Measurements from ENCODE around the gene NBEA.

Gene NBEA

DNA sequence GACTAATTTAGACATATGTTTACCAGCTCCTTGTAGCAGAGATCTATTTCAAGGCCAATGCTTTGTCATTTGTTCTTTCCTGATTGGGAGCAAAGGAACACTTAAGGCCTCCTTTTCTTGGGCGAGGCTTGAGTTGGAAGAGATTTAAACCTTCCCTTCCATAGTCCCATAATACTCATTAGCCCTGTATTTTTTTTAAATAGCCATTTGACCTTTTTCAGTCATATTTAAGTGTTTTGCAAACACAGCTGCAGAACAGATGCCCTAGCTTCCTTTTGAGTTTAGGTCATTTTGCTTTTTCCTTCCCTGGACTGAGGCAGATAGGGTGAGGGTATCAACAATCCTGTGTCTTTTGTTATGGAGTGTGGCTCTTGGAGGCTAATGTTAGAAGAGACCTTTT, 198.3 kb downstream of the NBEA start:
- H2AK5ac ChIP-seq (ENCODE audit: low read depth, low read length), result no peak overlapping the region
- H3K36me3 ChIP-seq (replicated peaks in 1 of 2; ENCODE audit: control insufficient read depth in 2 of 2, insufficient read depth in 2 of 2, low read length in 2 of 2), result peaks cover 0 to 2% of the 10 kb centered on the region in 2 donors
- H3K9me3 ChIP-seq (replicated peaks in 1 of 2; ENCODE audit: control insufficient read depth in 2 of 2, insufficient read depth in 1 of 2, low read depth in 1 of 2, low read length in 2 of 2), result no peaks in the 10 kb centered on the region
- no peak overlapping the region for H2BK120ac ChIP-seq (ENCODE audit: low read depth, low read length)
- no peak overlapping the region for H2BK12ac ChIP-seq (ENCODE audit: low read length)
- H3K9ac ChIP-seq (ENCODE audit: low read depth, low read length, poor library complexity), result no peak overlapping the region
- H3K4me1 ChIP-seq (ENCODE audit: control insufficient read depth in 2 of 2, insufficient read depth in 1 of 2, low read depth in 1 of 2, low read length in 2 of 2), result peaks cover 0 to 1% of the 10 kb centered on the region in 2 donors
- no peak overlapping the region for H3K23ac ChIP-seq (ENCODE audit: low read depth, low read length, poor library complexity)
- H2BK15ac ChIP-seq (ENCODE audit: low read length), result no peak overlapping the region
- H3K4ac ChIP-seq (ENCODE audit: low read length), result no peak overlapping the region
- H3K79me1 ChIP-seq (ENCODE audit: low read depth, low read length), result no peaks in the 10 kb centered on the region
- no peak overlapping the region for H4K91ac ChIP-seq (ENCODE audit: low read depth, low read length, poor library complexity)
- no peak overlapping the region for H2AFZ ChIP-seq (ENCODE audit: low read length)
- H3K18ac ChIP-seq (ENCODE audit: low read length), result no peak overlapping the region
- no peak for DNase-seq (ENCODE audit: low spot score)
- no CpG with 5 or more reads among the region's 1 CpG for WGBS, 2 donors (ENCODE audit: extremely low coverage in 2 of 2, insufficient read length in 2 of 2, insufficient replicate concordance in 1 of 2)
- no peak overlapping the region for H3K4me2 ChIP-seq (ENCODE audit: insufficient read depth, low read length, poor library complexity, severe bottlenecking)
- H3K27ac ChIP-seq (replicated peaks; ENCODE audit: low read length), result no peak overlapping the region
- H4K8ac ChIP-seq (ENCODE audit: low read depth, low read length), result no peak overlapping the region
- H2BK5ac ChIP-seq (ENCODE audit: low read length), result no peak overlapping the region
- H3K4me3 ChIP-seq (ENCODE audit: low read length in 2 of 2), result no peak overlapping the region
- no peak overlapping the region for H3K14ac ChIP-seq (ENCODE audit: low read length)
- no peaks in the 10 kb centered on the region for H3K27me3 ChIP-seq (ENCODE audit: control insufficient read depth in 3 of 3, insufficient read depth in 3 of 3, low read depth in 1 of 3, low read length in 3 of 3)

DNA sequence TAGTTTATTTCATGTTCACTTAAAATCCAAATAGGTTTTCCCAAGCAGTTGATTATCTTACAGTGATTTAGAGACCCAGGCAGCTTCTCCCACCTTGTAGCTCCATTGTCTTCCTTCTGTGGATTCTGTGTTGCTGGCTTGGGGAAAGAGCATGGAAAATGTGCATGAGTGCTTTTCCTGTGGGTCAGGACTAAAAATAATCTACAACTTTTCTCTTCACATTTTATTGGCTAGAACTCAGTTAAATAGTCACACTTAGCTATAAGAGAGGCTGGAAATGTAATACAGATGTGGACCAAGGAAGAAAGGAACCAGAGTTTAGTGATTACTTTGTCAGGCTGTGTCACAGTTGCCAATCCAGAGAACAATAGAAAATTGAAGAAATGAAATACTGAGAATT, 198.8 kb downstream of the NBEA start:
- peaks cover 0 to 2% of the 10 kb centered on the region in 2 donors for H3K36me3 ChIP-seq (replicated peaks in 1 of 2; ENCODE audit: control insufficient read depth in 2 of 2, insufficient read depth in 2 of 2, low read length in 2 of 2)
- peaks cover 0 to 1% of the 10 kb centered on the region in 2 donors for H3K4me1 ChIP-seq (ENCODE audit: control insufficient read depth in 2 of 2, insufficient read depth in 1 of 2, low read depth in 1 of 2, low read length in 2 of 2)

DNA sequence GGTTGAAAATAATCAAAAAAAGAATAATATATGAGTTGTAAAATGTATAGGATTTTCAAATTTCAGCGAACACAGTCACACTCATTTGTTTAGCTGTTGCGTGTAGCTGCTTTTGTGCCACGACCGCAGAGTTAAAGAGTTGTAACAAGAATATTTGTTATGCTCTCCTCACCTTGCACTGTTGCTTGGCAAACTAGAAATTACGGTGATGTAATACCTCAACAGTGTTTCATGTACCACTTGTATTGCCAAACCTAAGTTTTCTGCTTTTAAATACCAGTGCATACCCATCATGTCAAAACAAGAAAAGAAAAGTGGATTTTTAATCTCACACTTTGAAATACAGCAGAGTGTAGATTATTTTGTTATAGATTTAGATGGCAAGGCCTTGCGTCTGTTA, 201.1 kb downstream of the NBEA start:
- Histone ChIP-seq H3K9ac (ENCODE audit: low read depth, low read length, poor library complexity) (no peak overlapping the region), H3K4me3 (ENCODE audit: low read length in 2 of 2) (no peak overlapping the region), H2BK15ac (ENCODE audit: low read length) (no peak overlapping the region), H3K9me3 (replicated peaks in 1 of 2; ENCODE audit: control insufficient read depth in 2 of 2, insufficient read depth in 1 of 2, low read depth in 1 of 2, low read length in 2 of 2) (no peaks in the 10 kb centered on the region), H4K8ac (ENCODE audit: low read depth, low read length) (no peak overlapping the region), H3K14ac (ENCODE audit: low read length) (no peak overlapping the region), H2BK120ac (ENCODE audit: low read depth, low read length) (no peak overlapping the region), H3K27ac (replicated peaks; ENCODE audit: low read length) (no peak overlapping the region), H3K18ac (ENCODE audit: low read length) (no peak overlapping the region), H3K36me3 (replicated peaks in 1 of 2; ENCODE audit: control insufficient read depth in 2 of 2, insufficient read depth in 2 of 2, low read length in 2 of 2) (peaks cover 0 to 2% of the 10 kb centered on the region in 2 donors), H4K91ac (ENCODE audit: low read depth, low read length, poor library complexity) (no peak overlapping the region), H2AFZ (ENCODE audit: low read length) (no peak overlapping the region), H3K27me3 (ENCODE audit: control insufficient read depth in 3 of 3, insufficient read depth in 3 of 3, low read depth in 1 of 3, low read length in 3 of 3) (no peaks in the 10 kb centered on the region), H3K4ac (ENCODE audit: low read length) (no peak overlapping the region), H2BK12ac (ENCODE audit: low read length) (no peak overlapping the region), H3K4me1 (ENCODE audit: control insufficient read depth in 2 of 2, insufficient read depth in 1 of 2, low read depth in 1 of 2, low read length in 2 of 2) (peaks cover 0 to 5% of the 10 kb centered on the region in 2 donors), H3K79me1 (ENCODE audit: low read depth, low read length) (no peaks in the 10 kb centered on the region), H3K4me2 (ENCODE audit: insufficient read depth, low read length, poor library complexity, severe bottlenecking) (no peak overlapping the region), H2AK5ac (ENCODE audit: low read depth, low read length) (no peak overlapping the region), H2BK5ac (ENCODE audit: low read length) (no peak overlapping the region), H3K23ac (ENCODE audit: low read depth, low read length, poor library complexity) (no peak overlapping the region)
- DNase-seq (ENCODE audit: low spot score), result no peak
- WGBS, 2 donors (ENCODE audit: extremely low coverage in 2 of 2, insufficient read length in 2 of 2, insufficient replicate concordance in 1 of 2), result no CpG with 5 or more reads among the region's 6 CpGs

More for the DNA sequence above, 198.8 kb downstream of the NBEA start:
- DNase-seq (ENCODE audit: low spot score), result no peak
- Histone ChIP-seq H3K4ac (ENCODE audit: low read length) (no peak overlapping the region), H2AK5ac (ENCODE audit: low read depth, low read length) (no peak overlapping the region), H3K9ac (ENCODE audit: low read depth, low read length, poor library complexity) (no peak overlapping the region), H2BK120ac (ENCODE audit: low read depth, low read length) (no peak overlapping the region), H3K23ac (ENCODE audit: low read depth, low read length, poor library complexity) (no peak overlapping the region), H2AFZ (ENCODE audit: low read length) (no peak overlapping the region), H2BK12ac (ENCODE audit: low read length) (no peak overlapping the region), H4K91ac (ENCODE audit: low read depth, low read length, poor library complexity) (no peak overlapping the region), H3K4me3 (ENCODE audit: low read length in 2 of 2) (no peak overlapping the region), H3K79me1 (ENCODE audit: low read depth, low read length) (no peaks in the 10 kb centered on the region), H3K14ac (ENCODE audit: low read length) (no peak overlapping the region), H3K27me3 (ENCODE audit: control insufficient read depth in 3 of 3, insufficient read depth in 3 of 3, low read depth in 1 of 3, low read length in 3 of 3) (no peaks in the 10 kb centered on the region), H3K9me3 (replicated peaks in 1 of 2; ENCODE audit: control insufficient read depth in 2 of 2, insufficient read depth in 1 of 2, low read depth in 1 of 2, low read length in 2 of 2) (no peaks in the 10 kb centered on the region), H2BK5ac (ENCODE audit: low read length) (no peak overlapping the region), H3K27ac (replicated peaks; ENCODE audit: low read length) (no peak overlapping the region), H4K8ac (ENCODE audit: low read depth, low read length) (no peak overlapping the region), H3K18ac (ENCODE audit: low read length) (no peak overlapping the region), H3K4me2 (ENCODE audit: insufficient read depth, low read length, poor library complexity, severe bottlenecking) (no peak overlapping the region), H2BK15ac (ENCODE audit: low read length) (no peak overlapping the region)

DNA sequence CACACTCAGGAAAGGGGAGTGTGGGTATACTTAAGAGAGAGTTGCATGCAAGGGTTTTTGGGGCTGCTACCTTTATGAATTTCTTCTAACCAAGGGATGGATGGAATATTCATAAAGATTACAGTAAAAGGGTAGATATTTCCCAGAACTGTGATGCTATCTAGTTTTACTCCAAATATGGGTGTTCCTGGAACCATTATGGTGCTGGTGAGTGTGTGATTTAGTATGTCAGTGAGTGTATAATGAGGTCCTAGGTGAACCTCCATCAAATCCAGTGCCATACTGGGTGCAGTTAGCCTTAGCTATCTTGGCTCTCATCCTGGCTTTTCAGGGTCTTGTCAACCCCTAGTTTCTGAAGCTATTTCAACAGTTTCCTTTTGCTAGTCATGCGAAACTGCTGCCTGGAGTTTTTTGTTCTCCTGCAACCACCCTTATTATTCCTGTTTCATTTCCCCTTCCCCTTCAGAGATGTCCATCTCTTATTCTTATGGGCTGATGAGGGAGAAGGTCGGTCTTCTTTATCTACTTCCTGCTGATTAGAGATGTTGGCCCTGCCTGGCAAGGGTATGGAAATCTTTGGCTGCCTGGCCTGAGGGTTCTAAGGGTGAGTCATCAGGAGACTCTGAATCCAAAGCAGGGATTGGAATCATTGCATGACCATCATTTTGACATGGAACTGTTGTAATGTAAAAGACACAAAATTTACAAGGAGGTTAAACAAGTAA, 202.3 kb downstream of the NBEA start:
- no peak overlapping the region for H3K4me2 ChIP-seq (ENCODE audit: insufficient read depth, low read length, poor library complexity, severe bottlenecking)
- H3K4me3 ChIP-seq (ENCODE audit: low read length in 2 of 2), result no peak overlapping the region
- H3K14ac ChIP-seq (ENCODE audit: low read length), result no peak overlapping the region
- H3K79me1 ChIP-seq (ENCODE audit: low read depth, low read length), result no peaks in the 10 kb centered on the region
- H3K27me3 ChIP-seq (ENCODE audit: control insufficient read depth in 3 of 3, insufficient read depth in 3 of 3, low read depth in 1 of 3, low read length in 3 of 3), result no peaks in the 10 kb centered on the region
- no peak overlapping the region for H2BK15ac ChIP-seq (ENCODE audit: low read length)
- no peak overlapping the region for H3K18ac ChIP-seq (ENCODE audit: low read length)
- H2BK12ac ChIP-seq (ENCODE audit: low read length), result no peak overlapping the region
- H2BK120ac ChIP-seq (ENCODE audit: low read depth, low read length), result no peak overlapping the region
- no peak for DNase-seq (ENCODE audit: low spot score)
- H3K23ac ChIP-seq (ENCODE audit: low read depth, low read length, poor library complexity), result no peak overlapping the region
- H3K4me1 ChIP-seq (ENCODE audit: control insufficient read depth in 2 of 2, insufficient read depth in 1 of 2, low read depth in 1 of 2, low read length in 2 of 2), result peaks cover 0 to 5% of the 10 kb centered on the region in 2 donors
- H3K9ac ChIP-seq (ENCODE audit: low read depth, low read length, poor library complexity), result no peak overlapping the region
- no peak overlapping the region for H4K8ac ChIP-seq (ENCODE audit: low read depth, low read length)
- no peak overlapping the region for H3K27ac ChIP-seq (replicated peaks; ENCODE audit: low read length)
- H2AK5ac ChIP-seq (ENCODE audit: low read depth, low read length), result no peak overlapping the region
- H2AFZ ChIP-seq (ENCODE audit: low read length), result no peak overlapping the region
- WGBS, 2 donors (ENCODE audit: extremely low coverage in 2 of 2, insufficient read length in 2 of 2, insufficient replicate concordance in 1 of 2), result no CpG with 5 or more reads among the region's 2 CpGs
- H3K9me3 ChIP-seq (replicated peaks in 1 of 2; ENCODE audit: control insufficient read depth in 2 of 2, insufficient read depth in 1 of 2, low read depth in 1 of 2, low read length in 2 of 2), result no peaks in the 10 kb centered on the region
- no peak overlapping the region for H3K4ac ChIP-seq (ENCODE audit: low read length)
- H2BK5ac ChIP-seq (ENCODE audit: low read length), result no peak overlapping the region
- H3K36me3 ChIP-seq (replicated peaks in 1 of 2; ENCODE audit: control insufficient read depth in 2 of 2, insufficient read depth in 2 of 2, low read length in 2 of 2), result peaks cover 0 to 2% of the 10 kb centered on the region in 2 donors
- no peak overlapping the region for H4K91ac ChIP-seq (ENCODE audit: low read depth, low read length, poor library complexity)
